ENCODE data around the gene JAKMIP1. TPM values are rescaled to one million over a fixed set of nuclear protein-coding genes. Genes with fewer than 3 reads are reported as not detected.

Gene JAKMIP1
- total RNA-seq, 6 donors from 2014 or later = 0.40 to 6.8 (median 1.0) TPM

- TF ChIP-seq POLR2AphosphoS5 (IDR thresholded peaks at IDR 0.05) (no peak), EP300 (IDR thresholded peaks at IDR 0.05) (no peak), CTCF (IDR thresholded peaks at IDR 0.05) (peak in 4 of 6 experiments; percentile 8 to 45 (median 36)), POLR2A (IDR thresholded peaks at IDR 0.05) (no peak)
- no peaks in the 10 kb centered on the region for H3K27me3 ChIP-seq
- H3K9me3 ChIP-seq = no peaks in the 10 kb centered on the region
- no peak overlapping the region for H3K27ac ChIP-seq
- DNase-seq = no peak
- no peak for ATAC-seq (ENCODE audit: low FRiP score in 2 of 2)
- 77 to 78% methylated on average over 9 to 11 of the region's 11 CpGs for WGBS, 2 donors
- H3K36me3 ChIP-seq = no peaks in the 10 kb centered on the region
- H3K4me1 ChIP-seq = no peaks in the 10 kb centered on the region
- no peak overlapping the region for H3K4me3 ChIP-seq
Observed at GRCh38 chr4:6134612-6135220, 65.6 kb downstream of the JAKMIP1 start.

- TF ChIP-seq EP300 (IDR thresholded peaks at IDR 0.05) = no peak
- TF ChIP-seq POLR2AphosphoS5 (IDR thresholded peaks at IDR 0.05) = no peak
- TF ChIP-seq CTCF (IDR thresholded peaks at IDR 0.05) = no peak
- TF ChIP-seq POLR2A (IDR thresholded peaks at IDR 0.05) = no peak
- no peaks in the 10 kb centered on the region for H3K9me3 ChIP-seq
- H3K27ac ChIP-seq = no peak overlapping the region
- no peak for DNase-seq
- 82 to 92% methylated on average over 2 of the region's 2 CpGs for WGBS, 2 donors
- no peak overlapping the region for H3K4me3 ChIP-seq
- no peaks in the 10 kb centered on the region for H3K4me1 ChIP-seq
- no peaks in the 10 kb centered on the region for H3K36me3 ChIP-seq
- H3K27me3 ChIP-seq = no peaks in the 10 kb centered on the region
- no peak for ATAC-seq (ENCODE audit: low FRiP score in 2 of 2)
Observed at GRCh38 chr4:6132716-6133115, 67.6 kb downstream of the JAKMIP1 start.

- DNase-seq = no peak
- Histone ChIP-seq H3K27ac (no peak overlapping the region), H3K27me3 (no peaks in the 10 kb centered on the region), H3K4me1 (no peaks in the 10 kb centered on the region), H3K36me3 (no peaks in the 10 kb centered on the region), H3K4me3 (no peak overlapping the region), H3K9me3 (no peaks in the 10 kb centered on the region)
- TF ChIP-seq POLR2AphosphoS5 (IDR thresholded peaks at IDR 0.05) = no peak
- no peak for TF ChIP-seq CTCF (IDR thresholded peaks at IDR 0.05)
- TF ChIP-seq POLR2A (IDR thresholded peaks at IDR 0.05) = no peak
- no peak for TF ChIP-seq EP300 (IDR thresholded peaks at IDR 0.05)
- WGBS, 2 donors = 69 to 90% methylated on average over 9 to 11 of the region's 11 CpGs
- no peak for ATAC-seq (ENCODE audit: low FRiP score in 2 of 2)
Observed at GRCh38 chr4:6128221-6128850, 72.0 kb downstream of the JAKMIP1 start.

- 81% methylated on average over 20 of the region's 20 CpGs for WGBS, 2 donors
- no peak for TF ChIP-seq POLR2A (IDR thresholded peaks at IDR 0.05)
- no peaks in the 10 kb centered on the region for H3K36me3 ChIP-seq
- H3K27me3 ChIP-seq = no peaks in the 10 kb centered on the region
- H3K27ac ChIP-seq = no peak overlapping the region
- no peaks in the 10 kb centered on the region for H3K9me3 ChIP-seq
- H3K4me3 ChIP-seq = no peak overlapping the region
- DNase-seq (no peak), ATAC-seq (ENCODE audit: low FRiP score in 2 of 2) (no peak)
- H3K4me1 ChIP-seq = no peaks in the 10 kb centered on the region
Observed at GRCh38 chr4:6126971-6127745, 73.2 kb downstream of the JAKMIP1 start.

- TF ChIP-seq POLR2AphosphoS5 (IDR thresholded peaks at IDR 0.05) (no peak), EP300 (IDR thresholded peaks at IDR 0.05) (no peak), POLR2A (IDR thresholded peaks at IDR 0.05) (no peak), CTCF (IDR thresholded peaks at IDR 0.05) (no peak)
- WGBS, 2 donors = 27 to 71% methylated on average over 1 to 2 of the region's 5 CpGs
- H3K27me3 ChIP-seq = no peaks in the 10 kb centered on the region
Observed at GRCh38 chr4:6125103-6125651, 75.2 kb downstream of the JAKMIP1 start.

More at GRCh38 chr4:6125103-6125651, 75.2 kb downstream of the JAKMIP1 start:
- no peaks in the 10 kb centered on the region for H3K9me3 ChIP-seq
- H3K36me3 ChIP-seq = no peaks in the 10 kb centered on the region
- H3K4me1 ChIP-seq = no peaks in the 10 kb centered on the region
- DNase-seq = no peak
- H3K4me3 ChIP-seq = no peak overlapping the region
- H3K27ac ChIP-seq = no peak overlapping the region
- ATAC-seq (ENCODE audit: low FRiP score in 2 of 2) = no peak

Data from upper lobe of left lung (tissue), 6 donors.